ENCODE results near the gene SLC37A4. TPM values are rescaled to one million over a fixed set of nuclear protein-coding genes. Genes with fewer than 3 reads are reported as not detected.

Gene SLC37A4
- total RNA-seq = 1 to 10 TPM; 5.2 to 6.6 TPM
- 9.5 TPM for polyA plus RNA-seq (2013, experiment 1 of 2)
- polyA plus RNA-seq (2013, experiment 2 of 2) = 12.0 TPM
- total RNA-seq = 1.9 to 51.6 (median 22.9) reads per million in 172 experiments

DNA sequence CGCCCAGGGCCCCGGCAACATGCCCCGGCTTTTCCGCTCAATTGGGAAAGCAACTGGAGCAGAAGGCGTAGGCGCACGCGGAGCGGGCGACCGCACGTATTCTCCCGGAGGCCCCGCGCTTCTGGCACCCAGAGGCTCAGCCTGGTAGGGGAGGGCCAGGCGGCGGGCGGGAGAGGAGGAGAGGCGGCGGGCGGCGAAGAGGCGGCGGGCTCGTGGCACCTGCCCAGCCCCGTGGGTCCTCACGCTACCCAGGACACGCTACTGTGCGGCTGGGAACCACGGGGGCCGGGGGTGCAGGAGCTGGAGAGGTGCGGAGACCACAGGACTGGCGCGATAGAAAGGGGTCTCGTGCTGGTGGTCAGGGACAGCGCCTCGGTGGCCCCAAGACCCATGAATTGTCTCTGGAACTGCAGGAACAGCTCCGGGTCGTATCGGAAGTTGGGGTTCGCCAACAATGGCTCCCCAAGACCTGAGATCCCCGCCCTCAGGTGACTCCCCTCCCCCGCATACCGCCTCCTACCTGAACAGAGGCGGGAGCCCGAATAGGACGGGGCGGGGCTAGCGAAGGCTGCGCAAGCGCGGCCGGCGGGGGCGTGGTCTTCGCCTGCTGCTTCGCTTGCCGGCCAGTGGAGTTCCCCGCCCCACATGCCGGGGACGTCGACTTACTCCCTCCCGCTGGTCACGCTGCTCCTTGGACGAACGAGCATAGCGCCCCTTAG is at the start of gene SLC37A4:
Gene SLC37A4 (minus strand): TSS at position 549 of the 719 bp plus-strand sequence.
- Histone ChIP-seq H3K27me3 (ENCODE audit: control insufficient read depth in 1 of 2, insufficient read depth in 2 of 2, low read length in 2 of 2) (no peaks in the 10 kb centered on the region), H3K36me3 (ENCODE audit: insufficient read depth, low read length) (peaks cover 18% of the 10 kb centered on the region), H3K4me1 (ENCODE audit: insufficient read depth, low read length) (peaks cover 29% of the 10 kb centered on the region), H3K9me3 (ENCODE audit: control insufficient read depth in 1 of 2, insufficient read depth in 1 of 2, low read length in 2 of 2) (no peaks in the 10 kb centered on the region), H3K4me3 (ENCODE audit: low read length) (peak within 1 kb of the TSS; percentile 91), H3K27ac (ENCODE audit: low read depth in 1 of 2, low read length in 2 of 2) (peak within 1 kb of the TSS; percentile 73 to 74)
- H3K27me3 Mint-ChIP-seq = no peaks in the 10 kb centered on the region
- peaks cover 22% of the 10 kb centered on the region for H3K4me1 Mint-ChIP-seq (ENCODE audit: low read depth)
- peak within 1 kb of the TSS; percentile 96 for H3K4me3 Mint-ChIP-seq
- DNase-seq = peak; percentile 96 to 100 (median 99)
- H3K36me3 Mint-ChIP-seq (ENCODE audit: low read depth) = peaks cover 9% of the 10 kb centered on the region
- no peaks in the 10 kb centered on the region for H3K9me3 Mint-ChIP-seq
- intact Hi-C loops (cut with DNase I, micrococcal nuclease) = loop anchor here (1.0 to 5.0 kb wide), 5 partner anchors 12 to 64 kb away; partner anchors contain the start of genes RPS25 (in 2 of the 2), TRAPPC4 (in 2 of the 2), CENATAC (in 1 of the 2) and HYOU1 (in 1 of the 2)
- peak; percentile 95 for ATAC-seq (ENCODE audit: poor library complexity)
- ChIA-PET POLR2A (interaction anchor here (0.6 to 5.8 kb wide), 12 partner anchors 11 to 76 kb away, joined by 3 to 94 read pairs (median 6); partner anchors contain the start of genes C2CD2L, CENATAC, DPAGT1 and HMBS), CTCF (interaction anchor here (0.6 to 2.0 kb wide), 9 partner anchors 12 to 100 kb away, joined by 3 to 13 read pairs (median 3); partner anchors contain the start of genes CENATAC, HMBS, HYOU1 and RPS25)
- H3K27ac Mint-ChIP-seq = peak within 1 kb of the TSS; percentile 92
- TF ChIP-seq, protein P1, sequence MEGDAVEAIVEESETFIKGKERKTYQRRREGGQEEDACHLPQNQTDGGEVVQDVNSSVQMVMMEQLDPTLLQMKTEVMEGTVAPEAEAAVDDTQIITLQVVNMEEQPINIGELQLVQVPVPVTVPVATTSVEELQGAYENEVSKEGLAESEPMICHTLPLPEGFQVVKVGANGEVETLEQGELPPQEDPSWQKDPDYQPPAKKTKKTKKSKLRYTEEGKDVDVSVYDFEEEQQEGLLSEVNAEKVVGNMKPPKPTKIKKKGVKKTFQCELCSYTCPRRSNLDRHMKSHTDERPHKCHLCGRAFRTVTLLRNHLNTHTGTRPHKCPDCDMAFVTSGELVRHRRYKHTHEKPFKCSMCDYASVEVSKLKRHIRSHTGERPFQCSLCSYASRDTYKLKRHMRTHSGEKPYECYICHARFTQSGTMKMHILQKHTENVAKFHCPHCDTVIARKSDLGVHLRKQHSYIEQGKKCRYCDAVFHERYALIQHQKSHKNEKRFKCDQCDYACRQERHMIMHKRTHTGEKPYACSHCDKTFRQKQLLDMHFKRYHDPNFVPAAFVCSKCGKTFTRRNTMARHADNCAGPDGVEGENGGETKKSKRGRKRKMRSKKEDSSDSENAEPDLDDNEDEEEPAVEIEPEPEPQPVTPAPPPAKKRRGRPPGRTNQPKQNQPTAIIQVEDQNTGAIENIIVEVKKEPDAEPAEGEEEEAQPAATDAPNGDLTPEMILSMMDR (IDR thresholded peaks at IDR 0.05) = no peak

DNA sequence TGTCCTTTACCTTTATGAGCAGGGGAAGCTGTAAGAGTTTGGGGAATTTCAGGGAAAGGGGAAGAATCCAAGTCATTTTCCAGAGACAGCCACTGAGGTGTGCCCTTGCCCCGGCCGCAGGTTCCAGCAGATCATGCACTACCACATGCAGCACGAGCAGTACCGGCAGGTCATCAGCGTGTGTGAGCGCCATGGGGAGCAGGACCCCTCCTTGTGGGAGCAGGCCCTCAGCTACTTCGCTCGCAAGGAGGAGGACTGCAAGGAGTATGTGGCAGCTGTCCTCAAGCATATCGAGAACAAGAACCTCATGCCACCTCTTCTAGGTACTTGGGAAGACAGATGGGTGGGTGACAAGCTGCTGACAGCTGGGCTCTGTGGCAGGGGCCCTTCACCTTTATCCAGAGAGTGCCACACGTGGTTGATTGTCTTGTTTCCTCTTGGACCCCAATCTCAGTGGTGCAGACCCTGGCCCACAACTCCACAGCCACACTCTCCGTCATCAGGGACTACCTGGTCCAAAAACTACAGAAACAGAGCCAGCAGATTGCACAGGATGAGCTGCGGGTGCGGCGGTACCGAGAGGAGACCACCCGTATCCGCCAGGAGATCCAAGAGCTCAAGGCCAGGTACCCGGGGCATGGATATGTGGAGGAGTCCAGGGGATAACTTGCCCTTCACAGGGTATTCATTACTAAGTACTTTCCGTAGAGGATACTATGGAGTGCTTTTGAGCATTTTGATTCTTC is 48.2 kb upstream of the SLC37A4 start:
- H3K27ac Mint-ChIP-seq = no peak overlapping the region
- POLR2A ChIA-PET = interaction anchor here (1.2 kb wide), 1 partner anchor 11 kb away, joined by 9 read pairs; the partner anchor contains the start of gene VPS11

DNA sequence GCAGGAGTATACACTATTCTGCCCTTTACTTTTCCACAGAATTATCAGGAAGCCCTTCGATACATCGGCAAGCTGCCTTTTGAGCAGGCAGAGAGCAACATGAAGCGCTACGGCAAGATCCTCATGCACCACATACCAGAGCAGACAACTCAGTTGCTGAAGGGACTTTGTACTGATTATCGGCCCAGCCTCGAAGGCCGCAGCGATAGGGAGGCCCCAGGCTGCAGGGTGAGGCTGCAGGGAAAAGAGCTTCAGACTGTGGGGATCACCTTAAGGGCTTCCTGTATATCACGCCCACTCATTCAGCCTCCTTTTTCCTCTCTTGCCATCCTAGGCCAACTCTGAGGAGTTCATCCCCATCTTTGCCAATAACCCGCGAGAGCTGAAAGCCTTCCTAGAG is 47.2 kb upstream of the SLC37A4 start:
- no peak overlapping the region for H3K27ac Mint-ChIP-seq
- TF ChIP-seq, protein P1 (IDR thresholded peaks at IDR 0.05) = no peak
- H3K4me3 Mint-ChIP-seq = no peak overlapping the region
- POLR2A ChIA-PET = interaction anchor here (1.2 kb wide), 1 partner anchor 10 kb away, joined by 9 read pairs; the partner anchor contains the start of gene VPS11
- ATAC-seq (ENCODE audit: poor library complexity) (no peak), DNase-seq (no peak)
- no peaks in the 10 kb centered on the region for H3K4me1 Mint-ChIP-seq (ENCODE audit: low read depth)
- H3K4me3 ChIP-seq (ENCODE audit: low read length) = no peak overlapping the region
- no peaks in the 10 kb centered on the region for H3K27me3 Mint-ChIP-seq
- H3K27ac ChIP-seq (ENCODE audit: low read depth in 1 of 2, low read length in 2 of 2) = no peak overlapping the region
- H3K4me1 ChIP-seq (ENCODE audit: insufficient read depth, low read length) = no peaks in the 10 kb centered on the region
- H3K36me3 ChIP-seq (ENCODE audit: insufficient read depth, low read length) = peaks cover 89% of the 10 kb centered on the region
- CTCF ChIA-PET = interaction anchor here (0.6 kb wide), 1 partner anchor 938 kb away, joined by 3 read pairs; no protein-coding TSS in a partner anchor
- no peaks in the 10 kb centered on the region for H3K9me3 ChIP-seq (ENCODE audit: control insufficient read depth in 1 of 2, insufficient read depth in 1 of 2, low read length in 2 of 2)
- H3K9me3 Mint-ChIP-seq = no peaks in the 10 kb centered on the region
- intact Hi-C loops (cut with DNase I, micrococcal nuclease) = no loop called here
- H3K36me3 Mint-ChIP-seq (ENCODE audit: low read depth) = peaks cover 87% of the 10 kb centered on the region
- no peaks in the 10 kb centered on the region for H3K27me3 ChIP-seq (ENCODE audit: control insufficient read depth in 1 of 2, insufficient read depth in 2 of 2, low read length in 2 of 2)

More for the DNA sequence above, 48.2 kb upstream of the SLC37A4 start:
- peaks cover 77% of the 10 kb centered on the region for H3K36me3 Mint-ChIP-seq (ENCODE audit: low read depth)
- Histone ChIP-seq H3K4me3 (ENCODE audit: low read length) (no peak overlapping the region), H3K36me3 (ENCODE audit: insufficient read depth, low read length) (peaks cover 79% of the 10 kb centered on the region), H3K27me3 (ENCODE audit: control insufficient read depth in 1 of 2, insufficient read depth in 2 of 2, low read length in 2 of 2) (no peaks in the 10 kb centered on the region), H3K9me3 (ENCODE audit: control insufficient read depth in 1 of 2, insufficient read depth in 1 of 2, low read length in 2 of 2) (no peaks in the 10 kb centered on the region), H3K27ac (ENCODE audit: low read depth in 1 of 2, low read length in 2 of 2) (no peak overlapping the region), H3K4me1 (ENCODE audit: insufficient read depth, low read length) (no peaks in the 10 kb centered on the region)
- CTCF ChIA-PET = no interaction called here
- no peak for DNase-seq
- no peak for ATAC-seq (ENCODE audit: poor library complexity)
- no peaks in the 10 kb centered on the region for H3K9me3 Mint-ChIP-seq
- TF ChIP-seq, protein P1 (IDR thresholded peaks at IDR 0.05) = no peak
- H3K27me3 Mint-ChIP-seq = no peaks in the 10 kb centered on the region
- H3K4me3 Mint-ChIP-seq = no peak overlapping the region
- H3K4me1 Mint-ChIP-seq (ENCODE audit: low read depth) = no peaks in the 10 kb centered on the region
- intact Hi-C loops (cut with DNase I, micrococcal nuclease) = no loop called here
